Measurements from ENCODE around the gene GPX4.

GPX4 gene

DNA sequence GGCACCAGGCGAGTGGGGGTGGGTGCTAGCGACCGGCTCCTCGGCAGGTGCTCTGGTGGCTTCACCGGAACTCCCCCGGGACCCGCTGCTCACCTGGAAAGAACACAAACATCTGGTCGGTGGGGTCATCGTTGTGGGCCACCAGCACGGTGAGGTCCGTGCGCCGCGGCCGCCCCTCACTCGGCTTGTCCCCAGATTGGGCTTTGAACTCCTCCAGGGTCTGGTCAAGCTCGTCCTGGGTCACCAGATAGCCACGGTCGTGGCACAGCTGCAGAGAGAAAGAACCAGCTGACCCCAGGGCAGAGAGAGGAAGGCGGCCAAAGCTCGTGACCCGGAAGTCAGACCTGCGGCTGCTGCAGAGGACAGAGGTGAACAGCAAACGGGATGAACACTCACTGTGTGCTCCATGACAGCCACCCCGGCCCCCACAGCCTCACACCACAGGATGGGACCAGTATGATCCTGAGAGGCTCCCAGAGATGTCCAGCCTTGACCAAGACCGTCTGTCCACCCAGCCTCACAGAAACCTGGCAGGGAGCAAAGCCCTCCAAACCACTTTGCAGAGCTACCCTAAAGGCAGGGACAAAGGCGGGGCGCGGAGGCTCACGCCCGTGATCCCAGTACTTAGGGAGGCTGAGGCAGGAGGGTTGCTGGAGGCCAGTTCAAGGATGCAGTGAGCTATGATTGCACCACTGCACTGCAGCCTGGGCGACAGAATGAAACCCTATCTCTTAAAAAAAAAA lies 9.8 kb upstream of the GPX4 start:
- peak overlapping the region; percentile 93 for H3K4me3 ChIP-seq (ENCODE audit: low read length)
- TF ChIP-seq, protein P1, sequence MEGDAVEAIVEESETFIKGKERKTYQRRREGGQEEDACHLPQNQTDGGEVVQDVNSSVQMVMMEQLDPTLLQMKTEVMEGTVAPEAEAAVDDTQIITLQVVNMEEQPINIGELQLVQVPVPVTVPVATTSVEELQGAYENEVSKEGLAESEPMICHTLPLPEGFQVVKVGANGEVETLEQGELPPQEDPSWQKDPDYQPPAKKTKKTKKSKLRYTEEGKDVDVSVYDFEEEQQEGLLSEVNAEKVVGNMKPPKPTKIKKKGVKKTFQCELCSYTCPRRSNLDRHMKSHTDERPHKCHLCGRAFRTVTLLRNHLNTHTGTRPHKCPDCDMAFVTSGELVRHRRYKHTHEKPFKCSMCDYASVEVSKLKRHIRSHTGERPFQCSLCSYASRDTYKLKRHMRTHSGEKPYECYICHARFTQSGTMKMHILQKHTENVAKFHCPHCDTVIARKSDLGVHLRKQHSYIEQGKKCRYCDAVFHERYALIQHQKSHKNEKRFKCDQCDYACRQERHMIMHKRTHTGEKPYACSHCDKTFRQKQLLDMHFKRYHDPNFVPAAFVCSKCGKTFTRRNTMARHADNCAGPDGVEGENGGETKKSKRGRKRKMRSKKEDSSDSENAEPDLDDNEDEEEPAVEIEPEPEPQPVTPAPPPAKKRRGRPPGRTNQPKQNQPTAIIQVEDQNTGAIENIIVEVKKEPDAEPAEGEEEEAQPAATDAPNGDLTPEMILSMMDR (conservative IDR thresholded peaks at IDR 0.05; ENCODE audit: low read depth, low read length): no peak
- DNase-seq (ENCODE audit: low read depth): no peak

DNA sequence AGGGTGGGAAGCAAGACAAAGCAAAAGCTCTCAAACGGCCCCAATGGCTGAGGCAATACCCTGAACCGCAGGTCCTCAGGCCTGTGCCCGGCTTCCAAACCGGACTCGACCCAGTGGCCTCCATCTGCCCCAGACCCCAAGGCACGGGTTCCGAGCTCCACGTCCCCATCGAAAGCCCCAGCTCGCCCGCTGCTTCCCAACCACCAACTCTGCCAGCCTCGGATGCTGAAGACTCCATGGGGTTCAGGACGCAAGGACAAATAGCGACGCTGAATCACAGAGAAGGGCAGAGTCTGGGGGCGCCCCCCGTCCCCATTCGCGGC lies 9.2 kb upstream of the GPX4 start:
- TF ChIP-seq, protein P1 (conservative IDR thresholded peaks at IDR 0.05; ENCODE audit: low read depth, low read length): no peak
- H3K4me3 ChIP-seq (ENCODE audit: low read length): peak overlapping the region; percentile 93
- DNase-seq (ENCODE audit: low read depth): no peak

DNA sequence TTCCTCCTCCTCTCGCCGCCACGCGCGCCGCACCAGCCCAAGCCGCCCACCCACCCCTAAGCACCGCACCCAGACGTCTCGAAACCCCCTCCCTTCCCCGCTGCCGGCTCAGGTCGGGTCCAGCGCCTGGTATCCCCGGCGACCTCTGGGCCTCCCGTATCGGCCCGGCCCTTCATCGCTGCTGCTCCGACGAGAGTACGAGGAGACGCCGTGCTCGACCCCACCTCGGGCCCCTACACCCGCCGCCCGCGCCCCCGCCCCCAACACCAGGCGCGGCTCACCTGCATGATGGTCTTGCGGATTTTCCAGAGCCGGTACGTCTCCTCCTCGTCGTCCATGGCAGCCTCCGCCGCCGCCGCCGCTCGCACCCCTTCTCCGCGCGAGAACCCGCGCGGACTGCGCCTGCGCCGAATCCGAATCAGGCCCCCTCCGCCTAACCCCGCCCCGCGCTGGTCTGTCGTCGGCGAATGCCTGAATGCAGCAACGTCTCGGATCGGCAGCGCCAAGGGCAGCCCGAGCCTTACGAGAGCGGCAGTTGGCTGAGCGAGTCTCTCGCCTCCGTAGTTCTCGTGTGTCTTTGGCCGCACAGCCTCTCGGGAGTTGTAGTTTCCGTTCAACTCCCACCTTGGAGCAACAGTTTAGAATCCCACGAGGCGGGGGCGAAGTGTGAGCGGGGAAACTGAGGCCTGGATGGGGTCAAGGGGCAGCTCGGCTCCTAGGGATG lies 8.7 kb upstream of the GPX4 start, which contains the start of gene POLR2E:
Gene POLR2E (minus strand): TSS at position 398 of the 724 bp plus-strand sequence. CDS start 60 bp downstream, at position 338.
- DNase-seq (ENCODE audit: low read depth): peak; percentile 91

DNA sequence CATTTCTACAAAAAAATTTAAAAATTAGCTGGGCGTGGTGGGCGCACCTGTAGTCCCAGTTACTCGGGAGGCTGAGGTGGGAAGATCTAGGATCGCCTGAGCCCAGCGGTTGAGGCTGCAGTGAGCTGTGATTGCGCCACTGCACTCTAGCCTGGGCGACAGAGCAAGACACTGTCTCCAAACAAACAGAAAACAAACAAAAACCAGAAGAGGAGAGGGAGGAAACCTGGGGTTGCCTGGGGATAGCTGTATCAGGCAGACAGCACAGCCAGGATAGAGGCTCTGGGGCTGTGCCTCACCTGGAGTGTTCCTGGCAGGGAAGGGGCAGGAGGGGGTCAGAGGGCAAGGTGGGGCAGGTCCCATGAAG lies 6.0 kb upstream of the GPX4 start:
- H3K4me3 ChIP-seq (ENCODE audit: low read length): no peak overlapping the region
- TF ChIP-seq, protein P1 (conservative IDR thresholded peaks at IDR 0.05; ENCODE audit: low read depth, low read length): no peak

More for the DNA sequence above, 8.7 kb upstream of the GPX4 start, which contains the start of gene POLR2E:
- H3K4me3 ChIP-seq (ENCODE audit: low read length): peak within 1 kb of the TSS; percentile 93
- TF ChIP-seq, protein P1 (conservative IDR thresholded peaks at IDR 0.05; ENCODE audit: low read depth, low read length): no peak

DNA sequence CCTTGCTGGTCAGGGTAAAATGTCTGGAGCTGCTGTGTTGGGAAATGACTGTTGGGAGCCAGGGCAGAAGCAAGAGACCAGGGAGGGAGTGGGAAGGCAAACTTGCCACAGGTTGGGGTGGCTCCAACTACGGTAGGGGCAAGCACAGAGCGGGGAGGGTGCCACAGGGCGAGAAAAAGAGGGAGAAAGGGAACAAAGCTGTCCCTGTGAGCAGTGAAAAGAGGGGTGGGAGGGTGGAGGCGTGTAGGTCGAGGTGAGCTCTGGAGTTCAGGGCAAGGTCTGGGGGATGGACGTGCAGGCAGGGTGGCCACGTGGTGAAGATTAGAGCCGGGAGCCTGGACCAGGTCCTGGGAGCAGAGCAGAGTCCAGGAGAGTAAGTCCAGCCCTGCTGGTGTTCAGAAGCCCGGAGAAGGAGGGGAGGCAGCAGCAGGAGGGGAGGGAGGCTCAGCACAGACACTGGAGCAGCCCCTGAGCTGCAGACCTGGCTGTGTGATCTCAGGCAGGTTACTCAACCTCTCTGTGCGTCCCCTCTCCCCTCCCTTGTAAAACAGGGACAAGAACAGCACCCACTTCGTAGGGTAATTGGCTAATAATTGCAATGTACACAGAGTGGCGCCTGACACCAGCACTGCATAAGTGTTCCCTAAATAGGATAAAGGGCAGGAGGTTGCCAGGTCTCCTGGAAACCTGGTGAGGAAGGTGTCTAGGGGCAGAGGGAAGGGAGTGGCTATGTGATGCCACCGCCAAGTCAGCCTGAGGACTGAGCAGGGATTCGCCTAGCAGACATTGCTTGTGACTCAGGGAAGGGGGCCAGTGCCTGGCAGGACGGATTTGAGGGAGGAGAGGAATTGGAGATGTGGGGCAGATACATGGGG lies 5.4 kb upstream of the GPX4 start:
- H3K4me3 ChIP-seq (ENCODE audit: low read length): no peak overlapping the region
- peak; percentile 69 for DNase-seq (ENCODE audit: low read depth)
- TF ChIP-seq, protein P1 (conservative IDR thresholded peaks at IDR 0.05; ENCODE audit: low read depth, low read length): no peak

More for the DNA sequence above, 6.0 kb upstream of the GPX4 start:
- no peak for DNase-seq (ENCODE audit: low read depth)

DNA sequence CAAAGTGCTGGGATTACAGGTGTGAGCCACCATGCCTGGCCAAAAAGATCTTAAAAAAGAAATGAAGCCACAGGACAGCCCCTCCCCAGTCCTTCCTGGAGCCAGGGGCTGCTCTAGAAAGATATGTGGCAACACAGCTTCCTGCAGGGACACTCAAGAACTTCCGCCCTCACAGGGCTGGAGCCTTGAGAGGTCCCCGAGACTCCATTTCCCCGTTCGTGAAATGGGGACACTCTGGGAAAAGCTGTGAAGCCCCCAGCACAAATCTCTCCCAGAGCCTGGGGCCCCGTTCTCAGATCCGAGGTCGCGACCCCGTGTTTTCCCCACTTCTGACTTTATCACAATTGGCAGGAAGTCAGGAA lies 2.5 kb upstream of the GPX4 start:
- H3K4me3 ChIP-seq (ENCODE audit: low read length): no peak overlapping the region
- TF ChIP-seq, protein P1 (conservative IDR thresholded peaks at IDR 0.05; ENCODE audit: low read depth, low read length): no peak
- DNase-seq (ENCODE audit: low read depth): no peak

Data from retinal pigment epithelial cell (primary cell).